ENCODE data around the gene LNX2.

Gene LNX2

DNA sequence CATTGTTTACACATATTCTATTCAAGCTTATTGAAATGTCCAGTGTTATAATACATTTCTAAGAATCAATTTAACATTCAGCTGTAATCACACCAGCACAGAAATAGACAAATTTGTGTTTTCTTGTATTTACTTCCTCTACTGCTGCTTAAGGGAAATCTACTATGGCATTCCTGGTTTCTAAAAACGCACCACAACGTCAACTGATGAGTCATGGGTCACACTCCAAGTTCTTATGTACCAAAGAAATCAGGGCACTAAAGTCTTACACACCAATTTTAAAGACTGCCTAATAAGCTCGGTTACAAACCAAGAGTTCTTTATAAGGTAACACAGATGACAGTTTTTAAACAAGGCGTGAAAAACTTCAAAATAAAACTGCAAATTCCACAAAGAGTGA is 13.2 kb downstream of the LNX2 start:
- no peak for DNase-seq (ENCODE audit: low read depth in 2 of 2)

DNA sequence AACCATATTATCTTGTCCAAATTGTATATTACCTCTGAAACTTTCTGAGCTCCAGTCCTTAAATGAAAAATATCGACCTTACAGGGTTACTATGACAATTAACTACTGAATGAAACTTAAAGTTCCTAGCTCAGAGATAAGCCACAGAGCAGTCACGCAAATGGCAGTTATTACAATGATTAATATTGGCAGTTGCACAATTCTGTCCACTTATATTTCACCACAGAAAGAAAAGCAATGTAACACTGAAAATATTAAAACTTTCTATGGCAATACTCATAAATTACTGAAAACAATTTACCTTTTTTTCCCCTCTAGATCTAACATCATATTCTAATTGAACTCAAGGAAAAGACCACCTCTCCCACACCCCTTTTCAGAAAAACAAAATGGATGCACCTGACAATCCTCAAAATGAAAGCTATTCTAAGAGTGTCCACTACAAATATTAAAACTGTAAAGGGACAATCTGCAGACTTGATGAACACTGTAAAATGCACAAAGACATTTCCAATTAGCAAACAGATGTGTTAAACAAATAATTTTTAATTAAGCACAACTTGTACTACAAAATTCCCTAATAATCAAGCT is 14.6 kb downstream of the LNX2 start:
- DNase-seq (ENCODE audit: low read depth in 2 of 2), result no peak

DNA sequence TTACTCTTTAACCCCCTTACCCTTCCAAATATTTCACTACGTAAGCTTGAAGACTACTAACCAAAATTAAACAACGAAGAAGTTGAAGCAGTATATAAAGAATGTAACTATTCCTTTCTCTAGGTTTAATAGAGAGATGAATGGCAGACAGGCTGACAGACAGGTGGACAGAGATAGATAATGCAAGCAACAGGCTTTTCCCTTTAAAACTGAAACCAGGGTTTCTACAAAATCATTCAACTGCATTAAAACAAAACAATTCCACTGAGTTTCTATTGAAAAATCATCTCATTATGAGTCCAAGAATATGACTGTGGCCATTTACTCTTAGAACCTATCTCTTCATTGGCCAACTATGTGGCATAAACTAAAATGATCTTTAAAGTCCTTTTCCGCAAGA is 15.2 kb downstream of the LNX2 start:
- DNase-seq (ENCODE audit: low read depth in 2 of 2), result no peak

- DNase-seq (ENCODE audit: low read depth in 2 of 2), result no peak
Observed at GRCh38 chr13:27601803-27602202, 18.5 kb downstream of the LNX2 start.

DNA sequence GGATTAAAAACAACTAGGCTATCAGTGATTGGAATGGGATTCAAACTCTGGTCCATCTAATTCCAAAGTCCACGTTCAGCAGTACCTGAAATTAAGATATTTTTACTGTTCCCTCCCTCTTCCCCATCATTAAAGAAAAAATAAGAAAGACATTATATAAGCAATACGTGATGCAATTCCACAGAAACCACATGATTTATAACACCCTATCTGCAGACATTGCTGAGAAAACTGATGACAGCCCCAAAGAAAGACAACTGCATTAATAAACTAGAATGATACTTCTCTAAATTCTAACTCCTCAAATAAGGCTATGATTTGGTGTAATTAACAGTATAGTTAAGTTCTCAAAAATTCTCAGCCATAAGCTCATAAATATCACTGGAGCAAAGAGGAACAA is 19.1 kb downstream of the LNX2 start:
- DNase-seq (ENCODE audit: low read depth in 2 of 2), result no peak

- no peak for DNase-seq (ENCODE audit: low read depth in 2 of 2)
Observed at GRCh38 chr13:27600711-27601110, 19.6 kb downstream of the LNX2 start.

GRCh38 chr13:27599845-27600553 is 20.3 kb downstream of the LNX2 start:
- DNase-seq (ENCODE audit: low read depth in 2 of 2), result no peak

DNA sequence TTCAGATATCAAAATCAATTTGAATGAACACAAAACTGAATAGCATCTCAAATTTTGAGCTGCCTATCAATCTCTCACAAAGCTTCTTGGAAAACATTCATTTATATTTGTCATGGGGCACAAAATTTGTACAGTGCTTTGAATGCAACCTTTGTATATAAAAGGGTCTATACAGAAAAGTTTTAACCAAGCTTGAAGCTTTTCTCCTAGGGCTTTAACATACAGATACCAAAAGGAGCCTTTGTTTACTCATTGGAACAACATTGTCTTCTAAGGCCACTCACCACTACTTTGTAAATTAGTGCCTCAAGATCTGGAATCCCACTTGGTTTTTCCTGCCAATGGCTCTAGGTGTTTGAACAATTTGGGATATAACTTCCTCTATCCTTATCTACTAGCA is 21.2 kb downstream of the LNX2 start:
- no peak for DNase-seq (ENCODE audit: low read depth in 2 of 2)

GRCh38 chr13:27595055-27595811 is 25.1 kb downstream of the LNX2 start:
- no peak for DNase-seq (ENCODE audit: low read depth in 2 of 2)

GRCh38 chr13:27593267-27593666 is 27.1 kb downstream of the LNX2 start:
- DNase-seq (ENCODE audit: low read depth in 2 of 2), result no peak

GRCh38 chr13:27592865-27593264 is 27.5 kb downstream of the LNX2 start:
- no peak for DNase-seq (ENCODE audit: low read depth in 2 of 2)

DNA sequence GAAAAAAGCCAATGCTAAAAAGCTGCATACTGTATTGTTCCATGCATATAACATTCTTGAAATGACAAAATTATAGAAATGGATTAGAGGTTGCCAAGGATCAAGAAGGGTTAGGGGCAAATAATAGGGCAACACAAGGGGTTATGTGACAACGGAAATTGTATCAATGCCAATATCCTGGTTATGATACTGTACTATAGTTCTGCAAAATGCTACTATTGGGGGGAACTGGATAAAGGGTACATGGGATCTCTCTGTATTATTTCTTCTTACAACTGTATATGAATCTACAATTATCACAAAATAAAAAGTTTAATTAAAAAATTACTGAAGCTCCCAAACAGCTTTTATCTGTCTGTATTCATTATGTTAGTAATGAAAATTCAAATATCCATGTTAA is 31.9 kb downstream of the LNX2 start:
- no peak for DNase-seq (ENCODE audit: low read depth in 2 of 2)

GRCh38 chr13:27587095-27587746 is 33.1 kb downstream of the LNX2 start:
- no peak for DNase-seq (ENCODE audit: low read depth in 2 of 2)

GRCh38 chr13:27583645-27584044 is 36.7 kb downstream of the LNX2 start:
- DNase-seq (ENCODE audit: low read depth in 2 of 2), result no peak

- no peak for DNase-seq (ENCODE audit: low read depth in 2 of 2)
Observed at GRCh38 chr13:27578121-27579030, 42.0 kb downstream of the LNX2 start.

- no peak for DNase-seq (ENCODE audit: low read depth in 2 of 2)
Observed at GRCh38 chr13:27574661-27575060, 45.7 kb downstream of the LNX2 start.

- DNase-seq (ENCODE audit: low read depth in 2 of 2), result no peak
Observed at GRCh38 chr13:27573265-27573664, 47.1 kb downstream of the LNX2 start.

GRCh38 chr13:27572234-27572901 is 48.0 kb downstream of the LNX2 start:
- no peak for DNase-seq (ENCODE audit: low read depth in 2 of 2)

DNA sequence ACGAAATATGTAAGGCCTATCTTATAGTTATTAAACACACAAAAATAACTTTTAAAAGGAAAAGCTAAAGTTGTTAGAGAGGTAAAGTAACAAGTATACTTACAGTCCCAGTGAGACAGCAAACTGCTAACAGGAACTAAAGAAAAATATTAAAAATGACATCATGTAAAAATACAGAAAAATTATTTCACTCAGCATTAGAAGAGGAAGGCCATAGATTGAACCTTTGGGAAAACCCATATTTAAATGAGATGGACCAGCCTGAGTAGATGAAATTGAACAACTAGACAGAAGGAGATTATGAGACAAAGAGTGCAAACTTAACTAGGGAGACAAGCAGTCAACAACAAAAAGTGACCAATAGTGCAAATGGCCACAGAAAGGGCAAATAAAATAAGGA is 49.4 kb downstream of the LNX2 start:
- no peak for DNase-seq (ENCODE audit: low read depth in 2 of 2)

GRCh38 chr13:27569405-27569804 is 50.9 kb downstream of the LNX2 start:
- no peak for DNase-seq (ENCODE audit: low read depth in 2 of 2)

DNA sequence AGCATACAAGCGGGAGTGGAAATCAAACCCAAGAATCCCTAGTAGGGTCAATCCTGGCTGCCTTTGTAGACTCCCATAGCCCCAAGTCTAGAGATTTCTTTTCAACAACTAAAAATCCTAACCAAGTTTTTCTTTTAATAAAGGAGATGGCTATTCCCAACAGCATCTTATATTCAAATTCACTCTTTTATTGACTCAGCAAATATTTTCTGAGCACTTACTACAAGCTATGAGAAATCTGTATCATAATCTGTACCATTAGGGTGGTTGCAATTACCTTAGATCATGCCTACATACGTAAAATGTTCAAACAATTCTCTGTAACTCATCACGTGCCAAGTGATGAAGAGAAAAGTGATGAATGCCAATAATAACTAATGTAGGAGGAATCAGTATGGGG is 54.5 kb downstream of the LNX2 start:
- DNase-seq (ENCODE audit: low read depth in 2 of 2), result no peak

Measured in stimulated activated CD8-positive, alpha-beta memory T cell treated with anti-CD3 and anti-CD28 coated beads, Interleukin-7, amount 100 ng/mL, for 4 hours (primary cell).